Activated CD4-positive, alpha-beta T cell treated with anti-CD3 and anti-CD28 coated beads for 36 hours (primary cell): ENCODE measurements around the gene MEGF11. TPM values are rescaled to one million over a fixed set of nuclear protein-coding genes. Genes with fewer than 3 reads are reported as not detected.

Source experiments
- ATAC-seq: fragments of 200-7000 bp; cut with Tn5 transposase; one replicate; pipeline ENCODE4 v1.10.0; 2021; ENCODE audit warnings: mild to moderate bottlenecking, moderate library complexity
- CTCF ChIA-PET: fragments of 350-600 bp; sonication (Branson Sonifier 250); formaldehyde crosslinking; loops from one replicate; lab custom pipeline; 2021; ENCODE audit warnings: antibody characterized with exemption; lab: Charles Lee
- POLR2A ChIA-PET: fragments of 350-600 bp; sonication (Branson Sonifier 250); formaldehyde crosslinking; loops from one replicate; lab custom pipeline; 2021; ENCODE audit warnings: antibody characterized with exemption, inconsistent platforms; lab: Charles Lee
- DNase-seq: peaks from one replicate; pipeline ENCODE4 v3.0.0-alpha.2; 2020
- H3K27ac Mint-ChIP-seq: one replicate; pipeline ENCODE4 v1.8.0; 2021; ENCODE audit warnings: mixed read lengths
- H3K27me3 Mint-ChIP-seq: one replicate; pipeline ENCODE4 v1.8.0; 2021; ENCODE audit warnings: mixed read lengths
- H3K36me3 Mint-ChIP-seq: one replicate; pipeline ENCODE4 v1.8.0; 2021; ENCODE audit warnings: low read depth, mixed read lengths
- H3K4me1 Mint-ChIP-seq: one replicate; pipeline ENCODE4 v1.8.0; 2021; ENCODE audit warnings: mixed read lengths
- H3K4me3 Mint-ChIP-seq: one replicate; pipeline ENCODE4 v1.8.0; 2021; ENCODE audit warnings: mild to moderate bottlenecking, moderate library complexity, mixed read lengths
- H3K9me3 Mint-ChIP-seq: one replicate; pipeline ENCODE4 v1.8.0; 2021; ENCODE audit warnings: low read depth, mixed read lengths
- intact Hi-C, 2 experiments: fragments of 100-400 bp; cut with DNase I in 1 of 2; cut with micrococcal nuclease in 1 of 2; formaldehyde crosslinking; loops; one replicate each; pipeline versions ENCODE4 v1.14.2 to v1.15.1; 2022 to 2024; cut with DNase I, micrococcal nuclease
- total RNA-seq, 2 experiments: library from RNA; stranded (reverse); gene quantifications; one replicate each; pipeline ENCODE4 v1.2.3, GENCODE V29; 2021

MEGF11 gene
- total RNA-seq, 2 experiments from 2014 or later, result not detected

DNA sequence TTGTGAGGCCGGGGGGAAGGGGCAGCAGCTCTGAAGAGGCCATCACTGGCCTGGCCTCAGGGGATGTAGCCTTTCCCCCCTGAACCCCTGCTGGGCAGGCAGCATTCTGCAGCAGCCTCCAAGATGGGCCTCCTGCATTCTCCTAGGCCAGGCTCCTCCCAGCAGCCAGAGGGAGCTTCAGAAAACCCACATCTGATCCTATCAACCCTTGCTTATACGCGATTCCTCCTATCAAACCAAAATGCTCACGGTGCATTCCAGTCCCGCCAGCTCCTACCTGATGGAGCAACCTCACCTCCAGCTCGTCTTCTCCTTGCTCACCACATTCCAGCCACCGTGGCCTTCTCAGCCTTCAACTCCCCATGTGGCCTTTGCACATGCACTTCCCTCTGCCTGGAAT, 85.7 kb downstream of the MEGF11 start:
- no peaks in the 10 kb centered on the region for H3K4me1 Mint-ChIP-seq
- intact Hi-C loops, result loop anchor here in 1 of 2 experiments (1.0 kb wide), 1 partner anchor 37 kb away; no protein-coding TSS in a partner anchor
- no peaks in the 10 kb centered on the region for H3K9me3 Mint-ChIP-seq
- peaks cover 5% of the 10 kb centered on the region for H3K27me3 Mint-ChIP-seq
- H3K27ac Mint-ChIP-seq, result no peak overlapping the region
- H3K4me3 Mint-ChIP-seq, result no peak overlapping the region
- no peaks in the 10 kb centered on the region for H3K36me3 Mint-ChIP-seq
- no peak for ATAC-seq
- no peak for DNase-seq
- CTCF ChIA-PET, result interaction anchor here (0.7 kb wide), 1 partner anchor 1406 kb away, joined by 3 read pairs; no protein-coding TSS in a partner anchor
- POLR2A ChIA-PET, result no interaction called here

DNA sequence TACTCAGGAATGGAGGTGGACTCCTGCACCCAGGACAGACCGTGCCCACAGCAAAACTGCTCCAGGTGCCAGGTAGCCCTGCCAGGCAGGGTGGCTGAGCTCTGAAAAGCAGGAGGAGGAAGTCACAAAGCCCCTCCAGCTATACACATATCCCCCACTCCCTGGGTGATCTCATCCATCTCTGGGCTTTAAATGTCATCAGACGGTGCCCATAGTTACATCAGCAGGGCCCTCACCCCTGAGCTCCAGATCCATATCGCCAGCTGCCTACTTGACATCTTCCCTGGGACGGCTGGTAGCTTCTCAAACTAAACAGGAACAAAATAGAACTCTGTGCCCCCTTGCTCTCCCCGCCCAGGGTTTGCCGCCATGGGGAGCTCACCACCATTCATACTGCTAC, 87.7 kb downstream of the MEGF11 start:
- Mint-ChIP-seq H3K27me3 (no peaks in the 10 kb centered on the region), H3K4me1 (no peaks in the 10 kb centered on the region), H3K36me3 (no peaks in the 10 kb centered on the region), H3K4me3 (no peak overlapping the region), H3K9me3 (no peaks in the 10 kb centered on the region), H3K27ac (no peak overlapping the region)
- CTCF ChIA-PET, result no interaction called here
- ATAC-seq (no peak), DNase-seq (no peak)
- POLR2A ChIA-PET, result no interaction called here
- intact Hi-C loops, result no loop called here

DNA sequence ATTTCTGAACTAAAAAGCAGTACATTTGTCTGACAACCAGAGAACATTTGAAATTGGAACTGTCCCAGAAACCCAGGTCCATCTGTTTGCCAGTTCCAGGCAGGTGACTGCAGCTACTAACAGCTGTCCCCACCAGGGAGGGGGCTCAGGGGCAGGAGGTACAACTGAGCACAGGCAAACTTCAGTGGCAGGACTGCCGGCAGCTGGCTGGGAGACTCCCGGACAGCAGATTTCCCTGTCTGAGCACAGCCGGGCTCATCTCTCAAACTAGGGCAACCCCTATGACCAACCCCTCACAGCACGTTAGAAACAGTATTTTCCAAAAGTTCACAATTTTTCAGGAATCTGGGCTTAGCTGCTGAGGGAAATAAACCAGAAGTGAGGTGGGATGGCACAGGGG, 88.8 kb downstream of the MEGF11 start:
- Mint-ChIP-seq H3K27ac (no peak overlapping the region), H3K27me3 (no peaks in the 10 kb centered on the region), H3K4me1 (no peaks in the 10 kb centered on the region), H3K4me3 (no peak overlapping the region), H3K9me3 (no peaks in the 10 kb centered on the region), H3K36me3 (no peaks in the 10 kb centered on the region)
- DNase-seq (no peak), ATAC-seq (no peak)
- CTCF ChIA-PET, result no interaction called here
- intact Hi-C loops, result no loop called here
- POLR2A ChIA-PET, result no interaction called here

DNA sequence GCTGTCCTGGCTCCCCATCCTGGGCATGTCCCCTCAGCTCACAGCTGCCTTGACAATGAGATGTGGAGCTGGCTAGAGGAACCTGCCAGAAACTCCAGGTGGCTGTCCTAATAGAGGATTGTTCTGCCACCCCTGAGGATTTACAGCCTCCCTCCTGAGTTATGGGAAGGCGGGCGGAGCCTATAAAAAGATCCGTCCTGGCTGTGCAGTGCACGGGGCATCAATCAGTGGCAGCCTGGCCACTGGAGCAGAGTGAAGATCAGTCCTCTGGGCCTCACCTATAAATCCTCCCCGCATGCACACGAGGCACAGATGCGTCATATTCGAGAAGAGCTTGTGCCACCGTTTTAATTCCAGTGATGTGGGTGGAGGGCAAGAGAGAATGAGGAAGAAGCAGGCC, 90.0 kb downstream of the MEGF11 start:
- Mint-ChIP-seq H3K27me3 (no peaks in the 10 kb centered on the region), H3K27ac (no peak overlapping the region), H3K4me3 (no peak overlapping the region), H3K9me3 (no peaks in the 10 kb centered on the region), H3K36me3 (no peaks in the 10 kb centered on the region), H3K4me1 (no peaks in the 10 kb centered on the region)
- intact Hi-C loops, result no loop called here
- DNase-seq (no peak), ATAC-seq (no peak)
- ChIA-PET POLR2A (no interaction called here), CTCF (interaction anchor here (0.7 kb wide), 1 partner anchor 439 kb away, joined by 5 read pairs; no protein-coding TSS in a partner anchor)

DNA sequence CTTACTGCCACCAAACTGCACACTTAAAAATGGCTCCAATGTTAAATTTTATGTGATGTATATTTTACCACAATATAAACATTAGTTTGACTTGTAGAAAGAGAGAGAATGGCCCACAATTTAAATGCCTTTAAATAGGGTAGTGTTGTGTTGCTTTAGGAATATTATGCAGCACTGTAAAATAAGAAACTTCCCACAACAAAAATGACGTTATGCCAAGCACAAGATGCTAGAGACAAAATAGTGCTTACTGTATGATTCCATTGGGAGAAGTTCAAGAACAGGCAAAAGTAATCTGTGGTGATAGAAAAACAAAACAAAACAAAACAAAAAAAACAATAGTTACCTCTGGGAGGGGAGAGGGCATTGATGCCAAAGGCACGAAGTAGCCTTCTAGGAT, 91.3 kb downstream of the MEGF11 start:
- no peak for DNase-seq
- H3K27me3 Mint-ChIP-seq, result no peaks in the 10 kb centered on the region
- no peak overlapping the region for H3K27ac Mint-ChIP-seq
- ATAC-seq, result no peak
- no peaks in the 10 kb centered on the region for H3K9me3 Mint-ChIP-seq
- ChIA-PET POLR2A (no interaction called here), CTCF (interaction anchor here (0.6 to 0.7 kb wide), 2 partner anchors 20 to 72 kb away, joined by 3 read pairs; no protein-coding TSS in a partner anchor)
- intact Hi-C loops, result no loop called here
- no peaks in the 10 kb centered on the region for H3K4me1 Mint-ChIP-seq
- H3K4me3 Mint-ChIP-seq, result no peak overlapping the region
- no peaks in the 10 kb centered on the region for H3K36me3 Mint-ChIP-seq

DNA sequence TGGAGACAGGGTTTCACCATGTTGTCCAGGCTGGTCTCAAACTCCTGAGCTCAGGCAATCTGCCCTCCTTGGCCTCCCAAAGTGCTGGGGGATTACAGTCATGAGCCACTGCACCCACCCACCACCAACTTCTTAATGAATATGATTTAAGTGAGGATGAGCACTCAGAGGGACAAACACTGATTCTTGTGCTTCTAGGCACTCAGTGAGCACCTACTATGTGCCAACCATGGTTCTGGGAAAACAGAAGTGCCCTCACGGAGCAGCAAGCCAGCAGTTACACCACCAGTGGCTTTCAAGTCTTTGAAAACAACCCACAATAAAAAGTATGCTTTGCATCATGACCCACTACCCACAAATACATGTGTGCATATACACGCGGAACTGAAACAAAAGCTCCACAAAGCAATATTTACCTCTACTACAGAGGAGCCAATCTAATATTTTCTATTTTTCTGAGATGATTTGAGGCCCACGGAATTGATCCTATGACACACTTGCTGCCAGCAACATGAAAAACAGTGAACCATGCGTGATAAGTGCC, 91.9 kb downstream of the MEGF11 start:
- DNase-seq, result no peak
- Mint-ChIP-seq H3K36me3 (no peaks in the 10 kb centered on the region), H3K27ac (no peak overlapping the region), H3K27me3 (no peaks in the 10 kb centered on the region), H3K4me1 (no peaks in the 10 kb centered on the region), H3K4me3 (no peak overlapping the region), H3K9me3 (no peaks in the 10 kb centered on the region)
- ATAC-seq, result no peak
- POLR2A ChIA-PET, result no interaction called here
- CTCF ChIA-PET, result interaction anchor here (0.6 kb wide), 1 partner anchor 19 kb away, joined by 3 read pairs; no protein-coding TSS in a partner anchor
- intact Hi-C loops, result no loop called here

DNA sequence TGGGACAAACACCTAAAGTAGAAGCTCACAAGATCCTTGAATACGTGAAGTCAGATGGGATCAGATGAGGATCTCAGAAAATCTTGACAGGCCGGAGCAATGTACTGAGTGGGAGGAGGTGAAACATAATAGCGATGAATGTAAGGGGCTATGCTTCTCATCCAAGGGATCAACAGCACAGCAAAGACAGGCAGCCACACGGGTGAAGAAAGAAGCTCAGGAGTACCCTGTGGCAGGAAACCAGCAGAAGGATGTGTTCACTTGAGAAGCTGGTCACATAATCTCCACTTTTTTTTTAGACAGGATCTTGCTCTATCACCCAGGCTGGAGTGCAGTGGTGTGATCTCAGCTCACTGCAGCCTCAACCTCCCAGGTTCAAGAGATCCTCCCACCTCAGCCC, 92.4 kb downstream of the MEGF11 start:
- Mint-ChIP-seq H3K36me3 (no peaks in the 10 kb centered on the region), H3K4me3 (no peak overlapping the region), H3K27ac (no peak overlapping the region), H3K4me1 (no peaks in the 10 kb centered on the region), H3K9me3 (no peaks in the 10 kb centered on the region), H3K27me3 (no peaks in the 10 kb centered on the region)
- intact Hi-C loops, result no loop called here
- ChIA-PET POLR2A (no interaction called here), CTCF (no interaction called here)
- no peak for DNase-seq
- ATAC-seq, result no peak

DNA sequence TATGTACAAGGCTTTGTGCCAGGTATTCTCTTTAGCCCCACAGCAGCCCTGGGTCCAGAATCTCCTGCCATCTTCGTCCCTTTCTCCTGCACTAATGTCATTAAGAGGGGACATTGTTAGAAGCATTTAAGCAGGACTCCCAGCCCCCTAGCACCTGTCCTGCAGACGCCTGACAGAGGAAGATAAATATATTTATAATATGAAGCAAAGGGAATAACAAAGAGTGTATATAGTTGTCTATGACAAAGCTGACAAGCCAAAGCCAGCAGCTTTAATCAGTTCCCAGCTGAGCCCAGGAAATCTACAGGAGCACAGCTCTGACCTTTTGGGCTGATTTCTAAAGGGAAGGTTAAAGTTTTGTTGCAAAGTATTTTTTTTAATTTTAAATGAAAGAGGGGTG, 96.0 kb downstream of the MEGF11 start:
- no peaks in the 10 kb centered on the region for H3K9me3 Mint-ChIP-seq
- no peak for DNase-seq
- ATAC-seq, result no peak
- POLR2A ChIA-PET, result no interaction called here
- no peaks in the 10 kb centered on the region for H3K27me3 Mint-ChIP-seq
- H3K27ac Mint-ChIP-seq, result no peak overlapping the region
- intact Hi-C loops, result no loop called here
- H3K4me3 Mint-ChIP-seq, result no peak overlapping the region
- CTCF ChIA-PET, result no interaction called here
- H3K36me3 Mint-ChIP-seq, result no peaks in the 10 kb centered on the region
- H3K4me1 Mint-ChIP-seq, result no peaks in the 10 kb centered on the region

DNA sequence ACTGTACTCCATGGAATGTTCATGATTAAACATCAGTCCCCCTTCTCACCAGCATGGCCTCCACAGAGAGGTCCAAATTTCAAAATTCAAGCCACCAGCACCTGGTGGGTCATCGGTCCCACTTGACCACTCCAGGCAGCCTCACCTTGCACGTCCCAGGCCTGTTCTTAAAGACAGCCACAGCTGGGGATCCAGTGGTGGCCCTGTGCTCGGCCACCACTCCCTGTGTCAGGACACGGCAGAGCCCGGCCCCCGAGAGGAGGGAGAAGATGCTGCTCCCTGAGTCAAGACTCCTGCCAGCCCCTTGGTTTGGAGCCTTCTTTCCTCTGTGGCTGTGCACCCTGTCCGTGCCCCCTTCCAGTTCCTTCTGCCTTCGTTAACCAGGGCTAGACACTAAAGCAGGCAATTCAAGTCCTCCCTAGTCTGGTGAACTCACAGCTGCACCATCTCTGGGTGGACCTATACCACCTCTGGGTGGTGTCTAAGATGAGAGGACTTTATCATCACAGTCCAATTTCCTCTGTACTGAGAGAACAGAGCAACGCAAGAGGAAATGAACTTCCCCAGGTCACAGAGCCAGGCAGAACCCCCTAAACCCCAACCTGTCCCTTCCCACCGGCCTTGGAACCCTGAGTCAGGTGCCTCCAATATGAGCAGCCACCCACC, 97.1 kb downstream of the MEGF11 start:
- Mint-ChIP-seq H3K4me3 (no peak overlapping the region), H3K27ac (no peak overlapping the region), H3K9me3 (no peaks in the 10 kb centered on the region), H3K36me3 (no peaks in the 10 kb centered on the region), H3K27me3 (no peaks in the 10 kb centered on the region), H3K4me1 (no peaks in the 10 kb centered on the region)
- ChIA-PET POLR2A (no interaction called here), CTCF (no interaction called here)
- intact Hi-C loops, result no loop called here
- ATAC-seq (no peak), DNase-seq (no peak)

DNA sequence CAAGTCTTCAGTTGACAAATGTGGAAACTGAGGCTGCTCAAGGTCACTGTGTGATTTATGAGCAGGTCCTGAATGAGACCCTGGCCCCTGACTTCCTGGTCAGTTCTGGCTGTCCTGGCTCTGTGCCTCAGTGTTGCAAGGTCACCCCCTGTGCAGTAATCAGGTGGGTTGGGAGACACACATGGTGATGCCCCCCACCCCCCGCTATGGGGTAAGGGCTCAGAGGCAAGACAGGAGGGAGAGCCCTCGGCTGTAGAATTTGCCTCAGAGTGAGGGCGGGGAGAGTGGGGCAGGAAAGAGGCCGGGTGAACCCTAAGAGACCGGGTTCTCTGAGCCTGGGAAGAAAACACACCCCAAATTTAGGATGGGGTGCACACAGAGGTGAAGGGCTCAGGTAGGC, 98.5 kb downstream of the MEGF11 start:
- POLR2A ChIA-PET, result interaction anchor here (0.5 kb wide), 1 partner anchor 15 kb away, joined by 3 read pairs; no protein-coding TSS in a partner anchor
- Mint-ChIP-seq H3K9me3 (no peaks in the 10 kb centered on the region), H3K27me3 (peaks cover 3% of the 10 kb centered on the region), H3K27ac (no peak overlapping the region), H3K4me1 (no peaks in the 10 kb centered on the region), H3K4me3 (no peak overlapping the region), H3K36me3 (no peaks in the 10 kb centered on the region)
- CTCF ChIA-PET, result no interaction called here
- DNase-seq, result no peak
- no peak for ATAC-seq
- intact Hi-C loops, result no loop called here

DNA sequence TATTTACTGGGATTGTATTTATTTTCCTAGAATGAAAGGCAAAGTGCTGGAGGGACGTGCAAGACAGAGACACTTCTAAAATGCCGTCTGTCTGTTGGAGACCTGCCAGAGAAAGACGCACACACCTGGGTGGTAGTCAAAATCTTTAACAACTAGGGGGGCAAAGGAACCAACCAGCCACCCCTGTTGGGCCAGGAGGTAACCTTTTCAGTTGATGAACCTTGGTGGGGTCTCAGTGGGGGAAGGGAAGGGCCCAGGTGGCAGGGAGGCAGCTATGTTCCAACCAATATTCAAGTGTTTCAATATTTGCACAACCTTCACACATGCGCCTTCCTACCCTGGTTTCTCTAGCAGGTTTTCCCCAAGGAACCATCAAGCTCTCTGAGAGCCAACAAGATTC, 99.0 kb downstream of the MEGF11 start:
- intact Hi-C loops, result no loop called here
- no peak overlapping the region for H3K27ac Mint-ChIP-seq
- no peak overlapping the region for H3K4me3 Mint-ChIP-seq
- no peaks in the 10 kb centered on the region for H3K36me3 Mint-ChIP-seq
- ChIA-PET CTCF (no interaction called here), POLR2A (no interaction called here)
- H3K9me3 Mint-ChIP-seq, result no peaks in the 10 kb centered on the region
- H3K27me3 Mint-ChIP-seq, result peaks cover 3% of the 10 kb centered on the region
- DNase-seq (no peak), ATAC-seq (no peak)
- H3K4me1 Mint-ChIP-seq, result no peaks in the 10 kb centered on the region
